Thyroid gland (tissue), 4 donors: ENCODE data around the gene CHST12.

Experiments
- CTCF ChIP-seq, 6 experiments: fragments of 200-600 bp in 3 of 6; fragments of 450-650 bp in 3 of 6; sonication (generic) in 3 of 6; IDR thresholded peaks; one replicate each; pipeline ENCODE4 v1.5.1; 2016 to 2019; ENCODE audit warnings: antibody characterized with exemption in 6 of 6, mild to moderate bottlenecking in 2 of 6, inconsistent platforms in 1 of 6, moderate library complexity in 1 of 6
- POLR2A ChIP-seq, 2 donors: fragments of 450-650 bp; IDR thresholded peaks; one replicate each; pipeline ENCODE4 v1.6.1; 2017; ENCODE audit warnings: antibody characterized with exemption in 2 of 2, mild to moderate bottlenecking in 2 of 2, moderate library complexity in 1 of 2

GRCh38 chr7:2474813-2475677, 71.6 kb downstream of the CHST12 start:
- TF ChIP-seq CTCF (IDR thresholded peaks at IDR 0.05) (no peak), POLR2A (IDR thresholded peaks at IDR 0.05) (no peak)
